HG03103 (cell line): ENCODE data around the gene PRPF6.
"Not testable (repeated sequence)": the region's sequence is repeated elsewhere in the genome, so short reads cannot be mapped to it uniquely, and the experiment has no call there.

Experiments
- ATAC-seq: cut with Tn5 transposase; IDR thresholded peaks from one replicate; pipeline ENCODE4 v1.9.1; 2021; ENCODE audit warnings: low read depth; ENCODE audit not compliant: unreplicated experiment

PRPF6 gene

GRCh38 chr20:63973160-63973479 lies 7.8 kb upstream of the PRPF6 start:
- ATAC-seq = no peak

GRCh38 chr20:63973636-63974401 lies 7.1 kb upstream of the PRPF6 start:
- no peak for ATAC-seq

- ATAC-seq = no peak
These were observed 6.3 kb upstream of the PRPF6 start for GRCh38 chr20:63974402-63975200.

- ATAC-seq = not testable (repeated sequence)
These were observed 4.4 kb upstream of the PRPF6 start for GRCh38 chr20:63976511-63976910.

- ATAC-seq = no peak
These were observed 3.8 kb upstream of the PRPF6 start for GRCh38 chr20:63976980-63977738.

- no peak for ATAC-seq
These were observed 3.1 kb upstream of the PRPF6 start for GRCh38 chr20:63977739-63978276.

GRCh38 chr20:63978319-63979228 lies 2.4 kb upstream of the PRPF6 start:
- peak; percentile 40 for ATAC-seq

- no peak for ATAC-seq
These were observed 1.7 kb upstream of the PRPF6 start for GRCh38 chr20:63979229-63979556.

GRCh38 chr20:63979557-63980316 lies 1.2 kb upstream of the PRPF6 start, which contains the start of gene SAMD10:
Gene SAMD10, minus strand, starts transcription at chr20:63979642. Its CDS starts 175 bp downstream, at chr20:63979467.
- ATAC-seq = no peak

- ATAC-seq = no peak
These were observed 571 bp upstream of the PRPF6 start for GRCh38 chr20:63980317-63980805.

- ATAC-seq = no peak
These were observed 2.0 kb downstream of the PRPF6 start for GRCh38 chr20:63982937-63983336.

- no peak for ATAC-seq
These were observed 20.0 kb downstream of the PRPF6 start for GRCh38 chr20:64000906-64001305.

GRCh38 chr20:64001607-64002011 lies 20.7 kb downstream of the PRPF6 start:
- no peak for ATAC-seq

- no peak for ATAC-seq
These were observed 23.2 kb downstream of the PRPF6 start for GRCh38 chr20:64003960-64004725.

GRCh38 chr20:64005394-64005793 lies 24.5 kb downstream of the PRPF6 start:
- no peak for ATAC-seq

- no peak for ATAC-seq
These were observed 25.6 kb downstream of the PRPF6 start for GRCh38 chr20:64006490-64006889.

GRCh38 chr20:64006902-64007301 lies 26.0 kb downstream of the PRPF6 start:
- ATAC-seq = no peak

GRCh38 chr20:64009811-64010387 lies 29.0 kb downstream of the PRPF6 start:
- ATAC-seq = no peak
